ENCODE data around the gene CTNND2.

CTNND2 gene

DNA sequence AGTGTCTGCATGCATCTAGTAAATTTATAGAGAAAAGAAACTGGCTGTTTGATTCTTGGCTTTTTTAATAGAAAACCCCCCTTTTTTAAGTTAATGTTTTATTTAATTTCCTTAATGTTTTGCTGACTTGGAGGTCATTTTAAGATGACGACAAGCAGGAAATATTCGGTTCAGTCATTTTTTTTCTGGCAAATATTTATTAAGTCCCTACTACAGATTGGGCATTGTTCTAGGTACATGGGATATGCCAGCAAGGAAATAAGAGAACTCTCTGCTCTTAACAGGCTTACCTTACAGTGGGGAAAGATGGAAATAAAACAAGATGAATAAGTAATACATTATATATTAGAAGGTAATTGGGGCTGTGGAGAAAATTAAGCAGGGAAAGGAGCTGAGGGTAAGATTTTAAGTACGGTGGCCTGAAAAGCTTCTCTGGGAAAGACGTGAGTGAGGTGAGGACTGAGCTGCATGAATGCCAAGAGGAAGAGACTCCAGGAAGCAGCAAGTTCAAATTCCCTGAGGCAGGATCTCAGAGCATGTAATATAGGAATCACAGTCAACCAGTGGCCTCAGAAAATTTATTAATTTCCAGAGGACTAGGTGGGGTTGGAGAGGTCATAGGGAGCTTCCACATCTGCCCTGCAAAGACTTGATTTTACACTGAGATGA lies 827.2 kb downstream of the CTNND2 start:
- no peak overlapping the region for H3K4me2 ChIP-seq (ENCODE audit: low read length)
- no peak overlapping the region for H4K12ac ChIP-seq (ENCODE audit: low read depth, low read length)
- no peak overlapping the region for H3K18ac ChIP-seq (ENCODE audit: low read length)
- no peak overlapping the region for H3K4ac ChIP-seq (ENCODE audit: low read depth, low read length)
- no peaks in the 10 kb centered on the region for H3K27me3 ChIP-seq (ENCODE audit: insufficient read depth, low read length)
- H3K9ac ChIP-seq (ENCODE audit: low read length) = no peak overlapping the region
- no peak overlapping the region for H2AFZ ChIP-seq (ENCODE audit: insufficient read depth, low read length, poor library complexity)
- no peaks in the 10 kb centered on the region for H3K79me1 ChIP-seq (ENCODE audit: low read length)
- H4K91ac ChIP-seq (ENCODE audit: low read depth, low read length) = no peak overlapping the region
- no peak for DNase-seq
- H3K9me3 ChIP-seq (ENCODE audit: insufficient read depth, low read depth, low read length) = no peaks in the 10 kb centered on the region
- H2BK5ac ChIP-seq (ENCODE audit: low read depth, low read length, poor library complexity) = no peak overlapping the region
- no peaks in the 10 kb centered on the region for H3K79me2 ChIP-seq (ENCODE audit: control insufficient read depth, insufficient read depth, low read length, poor library complexity)
- no peaks in the 10 kb centered on the region for H3K36me3 ChIP-seq (ENCODE audit: control insufficient read depth in 1 of 2, insufficient read depth in 2 of 2, low read length in 2 of 2)
- no CpG with 5 or more reads among the region's 4 CpGs for WGBS (ENCODE audit: extremely low coverage, insufficient coverage, insufficient read length)
- H3K14ac ChIP-seq (ENCODE audit: low read length) = no peak overlapping the region
- H2AK5ac ChIP-seq (ENCODE audit: low read length) = no peak overlapping the region
- H3K23ac ChIP-seq (ENCODE audit: low read length) = no peak overlapping the region
- no peak overlapping the region for H2BK12ac ChIP-seq (ENCODE audit: low read length)
- H2BK120ac ChIP-seq (ENCODE audit: insufficient read depth, low read length, poor library complexity) = no peak overlapping the region
- no peak overlapping the region for H4K8ac ChIP-seq (ENCODE audit: low read depth, low read length)
- H3K27ac ChIP-seq (ENCODE audit: low read depth, low read length) = no peak overlapping the region
- H3K4me3 ChIP-seq (ENCODE audit: low read depth, low read length) = no peak overlapping the region
- no peaks in the 10 kb centered on the region for H3K4me1 ChIP-seq (ENCODE audit: control insufficient read depth in 1 of 2, insufficient read depth in 2 of 2, low read length in 2 of 2)

GRCh38 chr5:11075035-11075805 lies 829.0 kb downstream of the CTNND2 start:
- WGBS (ENCODE audit: extremely low coverage, insufficient coverage, insufficient read length) = no CpG with 5 or more reads among the region's 12 CpGs
- H3K4me2 ChIP-seq (ENCODE audit: low read length) = no peak overlapping the region
- no peak overlapping the region for H2BK120ac ChIP-seq (ENCODE audit: insufficient read depth, low read length, poor library complexity)
- no peak for DNase-seq
- no peak overlapping the region for H3K14ac ChIP-seq (ENCODE audit: low read length)
- no peaks in the 10 kb centered on the region for H3K79me2 ChIP-seq (ENCODE audit: control insufficient read depth, insufficient read depth, low read length, poor library complexity)
- no peaks in the 10 kb centered on the region for H3K4me1 ChIP-seq (ENCODE audit: control insufficient read depth in 1 of 2, insufficient read depth in 2 of 2, low read length in 2 of 2)
- no peak overlapping the region for H3K9ac ChIP-seq (ENCODE audit: low read length)
- H3K27me3 ChIP-seq (ENCODE audit: insufficient read depth, low read length) = no peaks in the 10 kb centered on the region
- no peak overlapping the region for H4K12ac ChIP-seq (ENCODE audit: low read depth, low read length)
- H3K36me3 ChIP-seq (ENCODE audit: control insufficient read depth in 1 of 2, insufficient read depth in 2 of 2, low read length in 2 of 2) = no peaks in the 10 kb centered on the region
- no peak overlapping the region for H2AK5ac ChIP-seq (ENCODE audit: low read length)
- no peak overlapping the region for H3K18ac ChIP-seq (ENCODE audit: low read length)
- no peak overlapping the region for H2AFZ ChIP-seq (ENCODE audit: insufficient read depth, low read length, poor library complexity)
- H3K79me1 ChIP-seq (ENCODE audit: low read length) = no peaks in the 10 kb centered on the region
- no peak overlapping the region for H4K91ac ChIP-seq (ENCODE audit: low read depth, low read length)
- no peak overlapping the region for H3K4ac ChIP-seq (ENCODE audit: low read depth, low read length)
- H3K27ac ChIP-seq (ENCODE audit: low read depth, low read length) = no peak overlapping the region
- no peaks in the 10 kb centered on the region for H3K9me3 ChIP-seq (ENCODE audit: insufficient read depth, low read depth, low read length)
- no peak overlapping the region for H2BK12ac ChIP-seq (ENCODE audit: low read length)
- H3K23ac ChIP-seq (ENCODE audit: low read length) = no peak overlapping the region
- no peak overlapping the region for H3K4me3 ChIP-seq (ENCODE audit: low read depth, low read length)
- no peak overlapping the region for H2BK5ac ChIP-seq (ENCODE audit: low read depth, low read length, poor library complexity)
- no peak overlapping the region for H4K8ac ChIP-seq (ENCODE audit: low read depth, low read length)

- Histone ChIP-seq H3K14ac (ENCODE audit: low read length) (no peak overlapping the region), H2AK5ac (ENCODE audit: low read length) (no peak overlapping the region), H4K12ac (ENCODE audit: low read depth, low read length) (no peak overlapping the region), H2BK120ac (ENCODE audit: insufficient read depth, low read length, poor library complexity) (no peak overlapping the region), H2BK5ac (ENCODE audit: low read depth, low read length, poor library complexity) (no peak overlapping the region), H2BK12ac (ENCODE audit: low read length) (no peak overlapping the region), H2AFZ (ENCODE audit: insufficient read depth, low read length, poor library complexity) (no peak overlapping the region), H3K18ac (ENCODE audit: low read length) (no peak overlapping the region), H3K23ac (ENCODE audit: low read length) (no peak overlapping the region), H4K8ac (ENCODE audit: low read depth, low read length) (no peak overlapping the region), H3K36me3 (ENCODE audit: control insufficient read depth in 1 of 2, insufficient read depth in 2 of 2, low read length in 2 of 2) (no peaks in the 10 kb centered on the region), H3K9ac (ENCODE audit: low read length) (no peak overlapping the region), H3K27ac (ENCODE audit: low read depth, low read length) (no peak overlapping the region), H3K4me3 (ENCODE audit: low read depth, low read length) (no peak overlapping the region), H3K79me1 (ENCODE audit: low read length) (no peaks in the 10 kb centered on the region), H3K4me2 (ENCODE audit: low read length) (no peak overlapping the region), H3K9me3 (ENCODE audit: insufficient read depth, low read depth, low read length) (no peaks in the 10 kb centered on the region), H3K4ac (ENCODE audit: low read depth, low read length) (no peak overlapping the region), H3K27me3 (ENCODE audit: insufficient read depth, low read length) (no peaks in the 10 kb centered on the region), H3K79me2 (ENCODE audit: control insufficient read depth, insufficient read depth, low read length, poor library complexity) (no peaks in the 10 kb centered on the region), H3K4me1 (ENCODE audit: control insufficient read depth in 1 of 2, insufficient read depth in 2 of 2, low read length in 2 of 2) (no peaks in the 10 kb centered on the region), H4K91ac (ENCODE audit: low read depth, low read length) (no peak overlapping the region)
- WGBS (ENCODE audit: extremely low coverage, insufficient coverage, insufficient read length) = no CpG with 5 or more reads among the region's 5 CpGs
- no peak for DNase-seq
Observed at GRCh38 chr5:11072568-11072967, 831.7 kb downstream of the CTNND2 start.

- Histone ChIP-seq H4K91ac (ENCODE audit: low read depth, low read length) (no peak overlapping the region), H2AK5ac (ENCODE audit: low read length) (no peak overlapping the region), H3K4ac (ENCODE audit: low read depth, low read length) (no peak overlapping the region), H3K4me3 (ENCODE audit: low read depth, low read length) (no peak overlapping the region), H3K9ac (ENCODE audit: low read length) (no peak overlapping the region), H3K27me3 (ENCODE audit: insufficient read depth, low read length) (no peaks in the 10 kb centered on the region), H2BK12ac (ENCODE audit: low read length) (no peak overlapping the region), H3K18ac (ENCODE audit: low read length) (no peak overlapping the region), H3K79me2 (ENCODE audit: control insufficient read depth, insufficient read depth, low read length, poor library complexity) (no peaks in the 10 kb centered on the region), H3K23ac (ENCODE audit: low read length) (no peak overlapping the region), H3K9me3 (ENCODE audit: insufficient read depth, low read depth, low read length) (no peaks in the 10 kb centered on the region), H4K12ac (ENCODE audit: low read depth, low read length) (no peak overlapping the region), H2BK5ac (ENCODE audit: low read depth, low read length, poor library complexity) (no peak overlapping the region), H3K4me2 (ENCODE audit: low read length) (no peak overlapping the region), H3K36me3 (ENCODE audit: control insufficient read depth in 1 of 2, insufficient read depth in 2 of 2, low read length in 2 of 2) (no peaks in the 10 kb centered on the region), H3K14ac (ENCODE audit: low read length) (no peak overlapping the region), H2AFZ (ENCODE audit: insufficient read depth, low read length, poor library complexity) (no peak overlapping the region), H2BK120ac (ENCODE audit: insufficient read depth, low read length, poor library complexity) (no peak overlapping the region), H3K4me1 (ENCODE audit: control insufficient read depth in 1 of 2, insufficient read depth in 2 of 2, low read length in 2 of 2) (no peaks in the 10 kb centered on the region), H3K27ac (ENCODE audit: low read depth, low read length) (no peak overlapping the region), H3K79me1 (ENCODE audit: low read length) (no peaks in the 10 kb centered on the region), H4K8ac (ENCODE audit: low read depth, low read length) (no peak overlapping the region)
- WGBS (ENCODE audit: extremely low coverage, insufficient coverage, insufficient read length) = no CpG with 5 or more reads among the region's 1 CpG
- DNase-seq = no peak
Observed at GRCh38 chr5:11072076-11072475, 832.2 kb downstream of the CTNND2 start.
